HUES48 (cell line): ENCODE measurements around the gene VWA5B1.
"Not testable (repeated sequence)": the region's sequence is repeated elsewhere in the genome, so short reads cannot be mapped to it uniquely, and the experiment has no call there.

Experiments
- H3K27ac ChIP-seq: one replicate; pipeline ENCODE4 v1.7.0; 2013; ENCODE audit warnings: low read depth, low read length, inconsistent platforms
- H3K27me3 ChIP-seq: 2 replicates; pipeline ENCODE4 v1.6.1; 2013; ENCODE audit warnings: mild to moderate bottlenecking, low read length; ENCODE audit not compliant: control insufficient read depth, insufficient read depth
- H3K36me3 ChIP-seq: 2 replicates; pipeline ENCODE4 v1.6.1; 2013; ENCODE audit warnings: low read length; ENCODE audit not compliant: control insufficient read depth, insufficient read depth
- H3K4me1 ChIP-seq: 2 replicates; pipeline ENCODE4 v1.6.1; 2013; ENCODE audit warnings: mild to moderate bottlenecking, low read length; ENCODE audit not compliant: control insufficient read depth, insufficient read depth
- H3K4me3 ChIP-seq: 2 replicates; pipeline ENCODE4 v1.5.1; 2013; ENCODE audit warnings: mild to moderate bottlenecking, low read depth, low read length
- H3K9ac ChIP-seq: 2 replicates; pipeline ENCODE4 v1.6.1; 2013; ENCODE audit warnings: mild to moderate bottlenecking, low read depth, low read length, moderate library complexity
- H3K9me3 ChIP-seq: 2 replicates; pipeline ENCODE4 v1.6.1; 2013; ENCODE audit warnings: low read length; ENCODE audit not compliant: control insufficient read depth, insufficient read depth

VWA5B1 gene

GRCh38 chr1:20266141-20266540, 24.5 kb upstream of the VWA5B1 start:
- Histone ChIP-seq H3K9ac (no peak overlapping the region), H3K4me1 (no peaks in the 10 kb centered on the region), H3K4me3 (no peak overlapping the region), H3K36me3 (no peaks in the 10 kb centered on the region), H3K27ac (no peak overlapping the region), H3K27me3 (no peaks in the 10 kb centered on the region), H3K9me3 (no peaks in the 10 kb centered on the region)

DNA sequence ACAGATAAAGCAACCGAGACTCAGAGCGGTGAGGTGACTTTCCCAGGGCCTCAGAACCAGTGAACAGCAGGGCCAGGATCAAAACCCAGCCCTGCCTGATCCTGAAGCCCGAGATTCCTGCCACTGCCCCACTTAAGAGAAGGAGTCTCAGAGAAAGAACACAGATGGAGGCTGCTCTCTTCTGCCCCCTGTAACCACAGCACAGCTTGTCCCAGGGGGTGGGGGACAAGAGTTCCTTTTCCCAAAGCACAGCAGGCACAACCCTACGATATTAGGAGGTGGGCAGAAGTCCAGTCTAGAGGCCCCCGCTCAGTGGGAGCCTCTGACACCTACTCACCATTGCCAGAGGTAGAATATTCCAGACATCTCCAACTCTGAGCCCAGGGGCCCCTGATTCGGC, 24.0 kb upstream of the VWA5B1 start:
- H3K27ac ChIP-seq, result no peak overlapping the region

DNA sequence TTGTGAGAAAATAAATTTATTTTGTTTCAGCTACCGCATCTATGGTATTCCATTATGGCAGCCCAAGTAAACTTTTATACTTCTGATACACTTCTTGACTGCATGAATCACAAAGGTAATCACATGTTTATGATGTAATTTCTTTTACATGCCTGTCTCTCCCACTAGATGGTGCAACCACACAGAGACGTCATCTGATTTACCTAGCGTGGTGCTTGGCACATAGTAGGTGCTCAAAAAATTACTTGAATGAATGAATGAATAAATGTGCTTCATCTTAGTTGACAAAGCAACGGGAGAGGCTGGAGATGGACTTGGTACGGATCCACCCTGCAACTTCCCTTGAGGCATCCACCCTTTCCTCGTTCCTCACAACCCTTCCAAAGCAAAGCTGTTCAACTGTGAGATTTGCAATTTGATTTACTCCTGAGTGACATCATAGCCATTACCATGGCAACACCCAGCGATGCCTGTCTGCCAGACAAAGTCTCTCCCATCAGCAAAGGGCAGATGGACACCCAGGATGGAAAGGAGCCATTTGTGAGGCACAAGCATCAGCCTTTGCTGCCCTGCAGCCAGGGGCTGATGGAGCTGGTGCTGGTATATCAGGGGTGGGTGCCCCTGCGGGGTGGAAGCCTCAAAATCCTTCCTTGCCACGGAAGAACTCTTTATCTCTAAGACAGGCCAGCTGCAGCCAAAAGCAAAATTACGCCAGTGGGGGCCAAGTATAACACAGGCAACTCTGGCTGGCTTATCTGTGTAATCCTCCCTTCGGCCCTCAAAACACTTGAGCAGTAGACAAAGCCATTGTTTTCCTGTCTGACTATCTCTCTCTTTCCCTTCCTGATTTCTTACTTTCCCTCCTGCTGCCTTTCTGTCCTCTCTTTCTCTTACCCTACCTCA, 18.9 kb upstream of the VWA5B1 start:
- H3K27me3 ChIP-seq, result no peaks in the 10 kb centered on the region
- no peak overlapping the region for H3K9ac ChIP-seq
- no peaks in the 10 kb centered on the region for H3K4me1 ChIP-seq
- no peak overlapping the region for H3K27ac ChIP-seq
- no peaks in the 10 kb centered on the region for H3K9me3 ChIP-seq
- no peak overlapping the region for H3K4me3 ChIP-seq
- H3K36me3 ChIP-seq, result no peaks in the 10 kb centered on the region

More for the DNA sequence above, 24.0 kb upstream of the VWA5B1 start:
- Histone ChIP-seq H3K4me3 (no peak overlapping the region), H3K9ac (no peak overlapping the region), H3K36me3 (no peaks in the 10 kb centered on the region), H3K4me1 (no peaks in the 10 kb centered on the region), H3K9me3 (no peaks in the 10 kb centered on the region), H3K27me3 (no peaks in the 10 kb centered on the region)

- H3K4me1 ChIP-seq, H3K9me3 ChIP-seq, H3K27ac ChIP-seq, H3K4me3 ChIP-seq, H3K36me3 ChIP-seq, H3K9ac ChIP-seq, H3K27me3 ChIP-seq: not testable (repeated sequence)
These were observed 17.0 kb upstream of the VWA5B1 start for GRCh38 chr1:20273716-20274115.

GRCh38 chr1:20275319-20275925, 15.3 kb upstream of the VWA5B1 start:
- H3K9ac ChIP-seq, result no peak overlapping the region
- no peaks in the 10 kb centered on the region for H3K9me3 ChIP-seq
- no peaks in the 10 kb centered on the region for H3K36me3 ChIP-seq
- no peaks in the 10 kb centered on the region for H3K27me3 ChIP-seq
- H3K4me3 ChIP-seq, result no peak overlapping the region
- H3K4me1 ChIP-seq, result peaks cover 8% of the 10 kb centered on the region; the same call in 1 of the 2 replicates
- no peak overlapping the region for H3K27ac ChIP-seq

DNA sequence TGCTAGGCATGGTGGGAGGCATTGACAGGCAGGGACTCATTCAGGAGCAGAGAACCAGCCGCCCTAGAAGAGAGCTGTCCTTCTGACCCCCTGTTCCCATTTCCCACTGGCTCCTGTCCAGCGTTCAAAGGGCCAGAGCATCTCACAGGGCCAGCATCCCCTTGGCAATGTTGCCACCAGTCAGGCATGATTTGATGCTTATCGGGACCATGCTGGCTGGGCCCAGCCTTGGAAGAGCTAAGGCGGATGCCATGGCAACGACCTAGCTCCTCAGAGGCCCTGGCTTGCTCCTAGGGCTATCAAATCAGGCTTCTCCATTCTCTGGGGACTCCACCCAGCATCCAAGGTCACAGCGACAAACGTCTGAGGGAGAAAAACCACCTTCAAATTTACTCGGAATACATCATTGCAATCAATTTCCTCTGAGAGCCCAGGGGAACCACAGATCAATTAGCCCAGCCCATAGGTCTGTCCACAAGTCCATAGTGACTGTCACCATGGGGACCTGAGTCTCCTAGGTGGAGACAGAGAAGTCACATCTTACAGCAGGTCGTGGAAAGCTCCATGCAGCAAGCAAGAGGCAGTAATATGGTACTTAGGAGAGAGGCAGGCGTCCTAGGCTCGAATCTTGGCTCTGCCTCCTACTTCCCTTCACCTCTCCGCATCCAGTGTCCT, 14.1 kb upstream of the VWA5B1 start:
- no peak overlapping the region for H3K27ac ChIP-seq
- no peaks in the 10 kb centered on the region for H3K27me3 ChIP-seq
- no peak overlapping the region for H3K9ac ChIP-seq
- H3K9me3 ChIP-seq, result no peaks in the 10 kb centered on the region
- H3K36me3 ChIP-seq, result no peaks in the 10 kb centered on the region
- H3K4me1 ChIP-seq, result peaks cover 10% of the 10 kb centered on the region
- H3K4me3 ChIP-seq, result no peak overlapping the region

DNA sequence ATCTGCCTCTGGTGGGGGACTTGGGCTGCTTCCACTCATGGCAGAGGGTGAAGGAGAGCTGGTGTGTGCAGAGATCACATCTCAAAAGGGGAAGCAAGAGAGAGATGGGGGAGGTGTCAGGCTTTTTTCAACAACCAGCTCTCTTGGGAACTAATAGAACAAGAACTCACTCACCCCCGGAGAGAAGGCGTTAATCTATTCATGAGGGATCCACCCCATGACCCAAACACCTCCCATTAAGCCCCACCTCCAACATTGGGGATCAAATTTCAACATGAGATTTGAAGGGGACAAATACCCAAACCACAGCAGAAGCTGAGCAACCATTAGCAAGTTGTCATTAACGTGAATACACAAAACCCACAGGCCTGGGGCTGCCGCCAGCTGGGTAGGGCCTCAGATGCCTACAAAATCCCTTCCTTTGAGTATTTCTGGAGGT, 12.0 kb upstream of the VWA5B1 start:
- no peak overlapping the region for H3K9ac ChIP-seq
- no peaks in the 10 kb centered on the region for H3K36me3 ChIP-seq
- H3K9me3 ChIP-seq, result no peaks in the 10 kb centered on the region
- H3K4me3 ChIP-seq, result no peak overlapping the region
- peak overlapping the region; percentile 21 for H3K27ac ChIP-seq
- peaks cover 20% of the 10 kb centered on the region for H3K4me1 ChIP-seq
- H3K27me3 ChIP-seq, result no peaks in the 10 kb centered on the region

- no peaks in the 10 kb centered on the region for H3K9me3 ChIP-seq
- H3K27me3 ChIP-seq, result no peaks in the 10 kb centered on the region
- peaks cover 20% of the 10 kb centered on the region for H3K4me1 ChIP-seq
- no peak overlapping the region for H3K27ac ChIP-seq
- no peak overlapping the region for H3K4me3 ChIP-seq
- H3K9ac ChIP-seq, result no peak overlapping the region
- H3K36me3 ChIP-seq, result no peaks in the 10 kb centered on the region
These were observed 11.2 kb upstream of the VWA5B1 start for GRCh38 chr1:20279509-20279908.

- Histone ChIP-seq H3K9ac (no peak overlapping the region), H3K36me3 (no peaks in the 10 kb centered on the region), H3K4me3 (no peak overlapping the region), H3K27ac (no peak overlapping the region), H3K4me1 (peaks cover 20% of the 10 kb centered on the region), H3K9me3 (no peaks in the 10 kb centered on the region), H3K27me3 (no peaks in the 10 kb centered on the region)
These were observed 10.3 kb upstream of the VWA5B1 start for GRCh38 chr1:20280341-20280740.

- Histone ChIP-seq H3K4me1 (peaks cover 20% of the 10 kb centered on the region), H3K9ac (no peak overlapping the region), H3K4me3 (no peak overlapping the region), H3K9me3 (no peaks in the 10 kb centered on the region), H3K36me3 (no peaks in the 10 kb centered on the region), H3K27me3 (no peaks in the 10 kb centered on the region), H3K27ac (no peak overlapping the region)
These were observed 9.8 kb upstream of the VWA5B1 start for GRCh38 chr1:20280906-20281305.

DNA sequence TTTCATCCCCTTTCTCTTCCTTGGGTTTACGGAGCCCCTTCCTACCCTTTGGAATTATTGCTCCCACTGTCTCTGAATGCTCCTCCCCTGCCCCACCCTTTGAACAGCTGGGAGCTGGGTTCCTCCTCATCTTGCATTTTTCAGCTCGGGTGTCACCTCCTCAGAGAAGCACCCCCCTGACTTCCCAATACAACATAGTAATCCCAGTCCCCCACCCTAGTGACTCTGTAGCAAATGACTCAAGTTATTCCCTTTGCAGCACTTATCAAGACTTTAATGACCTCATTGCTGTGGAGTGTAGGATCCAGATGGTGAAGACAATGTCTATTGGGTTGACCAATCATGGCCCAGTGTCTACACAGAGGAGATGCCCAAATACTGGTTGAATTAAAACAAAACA, 8.9 kb upstream of the VWA5B1 start:
- H3K4me3 ChIP-seq, result no peak overlapping the region
- H3K4me1 ChIP-seq, result peaks cover 20% of the 10 kb centered on the region
- H3K27ac ChIP-seq, result no peak overlapping the region
- H3K36me3 ChIP-seq, result no peaks in the 10 kb centered on the region
- no peaks in the 10 kb centered on the region for H3K27me3 ChIP-seq
- no peaks in the 10 kb centered on the region for H3K9me3 ChIP-seq
- H3K9ac ChIP-seq, result no peak overlapping the region
